Lower lobe of right lung (tissue), 2 donors: Measurements from ENCODE around the gene GPC6. TPM values are rescaled to one million over a fixed set of nuclear protein-coding genes. Genes with fewer than 3 reads are reported as not detected.

Source experiments
- ATAC-seq, 2 donors: fragments of 200-7000 bp; cut with Tn5 transposase; one replicate each; pipeline ENCODE4 v1.9.1; 2020 to 2022; ENCODE audit warnings: mild to moderate bottlenecking in 2 of 2, moderate library complexity in 2 of 2
- DNase-seq: peaks from one replicate; pipeline ENCODE4 v3.0.0-alpha.2; 2020
- H3K27ac ChIP-seq: fragments of 200-600 bp; one replicate; pipeline ENCODE4 v1.8.0; 2022
- H3K27me3 ChIP-seq: fragments of 200-600 bp; one replicate; pipeline ENCODE4 v1.8.0; 2022; ENCODE audit warnings: low read depth
- H3K36me3 ChIP-seq: fragments of 200-600 bp; one replicate; pipeline ENCODE4 v1.8.0; 2022; ENCODE audit warnings: mild to moderate bottlenecking
- H3K4me1 ChIP-seq: fragments of 200-600 bp; one replicate; pipeline ENCODE4 v1.8.0; 2022
- H3K4me3 ChIP-seq: fragments of 200-600 bp; one replicate; pipeline ENCODE4 v1.8.0; 2022; ENCODE audit warnings: mild to moderate bottlenecking
- H3K9me3 ChIP-seq: fragments of 200-600 bp; one replicate; pipeline ENCODE4 v1.8.0; 2022
- CTCF ChIP-seq: fragments of 200-600 bp; IDR thresholded peaks from one replicate; pipeline ENCODE4 v1.8.0; 2022; ENCODE audit warnings: antibody characterized with exemption, mild to moderate bottlenecking
- intact Hi-C: fragments of 100-400 bp; cut with DNase I; formaldehyde crosslinking; loops from one replicate; pipeline ENCODE4 v1.11.0; 2022
- total RNA-seq: library from RNA; stranded (reverse); fragmentation: NEBNext Ultra II Directional; extraction: Animal tissue kit (Norgen Biotek cat#: 25700); gene quantifications from one replicate; pipeline ENCODE4 v1.2.1, GENCODE V29; 2021
- donor health status: DM: no; HTN: yes; CAD: no; lungs with severe emphysema.

Gene GPC6
- total RNA-seq, 1 donor from 2014 or later = 5.5 TPM

GRCh38 chr13:94346261-94347019 is 1119.8 kb downstream of the GPC6 start:
- no peak for TF ChIP-seq CTCF
- Histone ChIP-seq H3K4me3 (no peak overlapping the region), H3K4me1 (no peaks in the 10 kb centered on the region), H3K9me3 (no peaks in the 10 kb centered on the region), H3K36me3 (no peaks in the 10 kb centered on the region), H3K27ac (no peak overlapping the region), H3K27me3 (no peaks in the 10 kb centered on the region)
- DNase-seq (no peak), ATAC-seq (no peak)
- intact Hi-C loops = no loop called here

GRCh38 chr13:94351292-94351990 is 1124.8 kb downstream of the GPC6 start:
- Histone ChIP-seq H3K36me3 (no peaks in the 10 kb centered on the region), H3K27me3 (no peaks in the 10 kb centered on the region), H3K4me3 (no peak overlapping the region), H3K27ac (no peak overlapping the region), H3K4me1 (no peaks in the 10 kb centered on the region), H3K9me3 (no peaks in the 10 kb centered on the region)
- TF ChIP-seq CTCF = no peak
- intact Hi-C loops = no loop called here
- peak in 1 of 2 donors; percentile 33 for ATAC-seq
- DNase-seq = no peak

DNA sequence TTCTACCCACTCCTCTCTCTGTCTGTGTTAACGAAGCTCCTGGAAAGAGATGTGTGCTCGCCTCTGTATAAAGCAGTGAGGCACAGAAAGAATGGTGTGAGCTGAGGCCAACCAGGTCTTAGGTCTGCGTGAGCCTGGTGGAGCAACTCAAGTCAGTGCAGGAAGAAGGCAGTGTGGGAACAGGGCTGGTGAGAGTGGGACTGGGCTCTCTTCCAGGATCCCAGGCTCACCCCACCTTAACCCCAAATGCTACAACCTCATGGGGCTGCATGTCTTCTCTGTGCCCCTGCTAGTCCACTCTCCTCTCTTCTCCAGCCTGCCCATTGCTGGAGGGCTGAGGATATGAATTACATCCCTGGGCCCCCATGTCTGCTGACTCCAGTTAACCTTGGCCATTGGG is 1125.5 kb downstream of the GPC6 start:
- Histone ChIP-seq H3K4me1 (no peaks in the 10 kb centered on the region), H3K27me3 (no peaks in the 10 kb centered on the region), H3K36me3 (no peaks in the 10 kb centered on the region), H3K4me3 (no peak overlapping the region), H3K9me3 (no peaks in the 10 kb centered on the region), H3K27ac (no peak overlapping the region)
- DNase-seq = no peak
- TF ChIP-seq CTCF = no peak
- ATAC-seq = peak; percentile 12 to 25
- intact Hi-C loops = no loop called here

GRCh38 chr13:94353167-94353710 is 1126.6 kb downstream of the GPC6 start:
- no peaks in the 10 kb centered on the region for H3K27me3 ChIP-seq
- H3K4me3 ChIP-seq = no peak overlapping the region
- no peaks in the 10 kb centered on the region for H3K4me1 ChIP-seq
- no peak overlapping the region for H3K27ac ChIP-seq
- DNase-seq = no peak
- no peak for TF ChIP-seq CTCF
- H3K9me3 ChIP-seq = no peaks in the 10 kb centered on the region
- intact Hi-C loops = no loop called here
- H3K36me3 ChIP-seq = no peaks in the 10 kb centered on the region
- no peak for ATAC-seq

GRCh38 chr13:94359875-94360274 is 1133.3 kb downstream of the GPC6 start:
- DNase-seq (no peak), ATAC-seq (no peak)
- no peak for TF ChIP-seq CTCF
- Histone ChIP-seq H3K4me1 (no peaks in the 10 kb centered on the region), H3K9me3 (no peaks in the 10 kb centered on the region), H3K27ac (no peak overlapping the region), H3K4me3 (no peak overlapping the region), H3K27me3 (no peaks in the 10 kb centered on the region), H3K36me3 (no peaks in the 10 kb centered on the region)
- intact Hi-C loops = no loop called here
